Measurements from ENCODE around the gene KLRF2. TPM values are rescaled to one million over a fixed set of nuclear protein-coding genes. Genes with fewer than 3 reads are reported as not detected.

The KLRF2 gene
- polyA plus RNA-seq, 1 of the 3 experiments (the other 2 are of a cell fraction) = not detected

DNA sequence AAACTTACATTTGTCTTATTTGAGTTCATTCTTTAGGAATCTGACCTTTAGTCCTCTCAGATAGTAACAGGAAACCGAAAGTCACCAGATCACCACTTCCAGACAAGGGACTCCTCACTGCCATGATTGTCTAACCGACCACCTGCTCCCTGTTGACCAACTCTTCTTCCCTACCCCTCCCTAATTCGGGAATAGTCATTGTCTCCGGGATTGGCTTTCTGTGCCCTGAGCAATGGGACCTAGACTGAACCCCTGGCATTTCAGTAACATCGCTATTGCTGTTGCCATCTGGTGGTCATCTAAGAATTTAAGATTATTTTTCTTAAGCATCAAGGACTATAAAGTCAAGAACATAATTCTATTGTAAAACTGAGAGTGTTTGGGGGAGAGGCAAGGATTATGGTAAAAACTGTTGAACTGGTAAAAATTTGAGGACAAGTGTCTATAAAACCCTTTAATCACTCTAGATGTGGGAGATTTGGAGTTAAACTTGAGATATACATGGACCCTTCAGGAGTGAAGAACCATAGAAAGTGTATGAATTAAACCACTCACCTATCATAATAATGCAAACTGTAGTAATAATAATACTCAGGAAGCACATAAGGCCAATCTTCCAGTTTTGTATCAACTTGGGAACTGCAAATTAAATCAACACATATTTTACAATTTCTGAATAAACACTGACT is 44.6 kb downstream of the KLRF2 start:
- Histone ChIP-seq H3K4me1 (ENCODE audit: control insufficient read depth in 1 of 2, insufficient read depth in 2 of 2, low read depth in 1 of 2, low read length in 1 of 2) (no peaks in the 10 kb centered on the region; a peak in 1 of 4 replicates), H3K9me2 (no peaks in the 10 kb centered on the region), H3K79me2 (ENCODE audit: insufficient read depth) (no peaks in the 10 kb centered on the region), H3K36me3 (replicated peaks in 1 of 2; ENCODE audit: control insufficient read depth in 1 of 2, insufficient read depth in 2 of 2, low read length in 1 of 2) (no peaks in the 10 kb centered on the region), H3K4me2 (peak overlapping the region; percentile 61; the same call in 1 of the 2 replicates), H3K27me3 (ENCODE audit: insufficient read depth) (peaks cover 9% of the 10 kb centered on the region; the same call in 1 of the 2 replicates), H3K9me3 (no peaks in the 10 kb centered on the region), H2AFZ (ENCODE audit: low read depth) (0 out of 2 replicates have a peak overlapping the region, but pooled peaks have one; percentile 9), H3K4me3 (ENCODE audit: low read depth in 2 of 2, low read length in 1 of 2) (peak overlapping the region in 1 of 2 experiments; percentile 44; a peak in 2 of 4 replicates), H3F3A (replicated peaks; ENCODE audit: insufficient read depth) (no peaks in the 10 kb centered on the region), H4K20me1 (ENCODE audit: insufficient read depth) (no peaks in the 10 kb centered on the region), H3K9ac (no peak overlapping the region), H3K27ac (ENCODE audit: low read depth in 2 of 2, low read length in 1 of 2) (no peak overlapping the region)
- 4% methylated on average over 5 of the region's 5 CpGs for WGBS (ENCODE audit: low lambda C conversion rate)
- peak; percentile 7 for DNase-seq
- peak; percentile 28; the same call in 1 of the 2 replicates for TF ChIP-seq RAD21 (IDR thresholded peaks at IDR 0.05; ENCODE audit: low read length)
- peak; percentile 45; the same call in 1 of the 2 replicates for TF ChIP-seq SMC3 (IDR thresholded peaks at IDR 0.05; ENCODE audit: low read depth, low read length)
- TF ChIP-seq, protein P1, sequence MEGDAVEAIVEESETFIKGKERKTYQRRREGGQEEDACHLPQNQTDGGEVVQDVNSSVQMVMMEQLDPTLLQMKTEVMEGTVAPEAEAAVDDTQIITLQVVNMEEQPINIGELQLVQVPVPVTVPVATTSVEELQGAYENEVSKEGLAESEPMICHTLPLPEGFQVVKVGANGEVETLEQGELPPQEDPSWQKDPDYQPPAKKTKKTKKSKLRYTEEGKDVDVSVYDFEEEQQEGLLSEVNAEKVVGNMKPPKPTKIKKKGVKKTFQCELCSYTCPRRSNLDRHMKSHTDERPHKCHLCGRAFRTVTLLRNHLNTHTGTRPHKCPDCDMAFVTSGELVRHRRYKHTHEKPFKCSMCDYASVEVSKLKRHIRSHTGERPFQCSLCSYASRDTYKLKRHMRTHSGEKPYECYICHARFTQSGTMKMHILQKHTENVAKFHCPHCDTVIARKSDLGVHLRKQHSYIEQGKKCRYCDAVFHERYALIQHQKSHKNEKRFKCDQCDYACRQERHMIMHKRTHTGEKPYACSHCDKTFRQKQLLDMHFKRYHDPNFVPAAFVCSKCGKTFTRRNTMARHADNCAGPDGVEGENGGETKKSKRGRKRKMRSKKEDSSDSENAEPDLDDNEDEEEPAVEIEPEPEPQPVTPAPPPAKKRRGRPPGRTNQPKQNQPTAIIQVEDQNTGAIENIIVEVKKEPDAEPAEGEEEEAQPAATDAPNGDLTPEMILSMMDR (IDR thresholded peaks at IDR 0.05) = peak; percentile 64
- no peak for TF ChIP-seq FOXM1 (IDR thresholded peaks at IDR 0.05; ENCODE audit: low read depth)
- POLR2A ChIA-PET = no interaction called here
- CTCF ChIA-PET = interaction anchor here (0.8 to 1.5 kb wide), 4 partner anchors 175 to 195 kb away, joined by 3 to 6 read pairs (median 3); no protein-coding TSS in a partner anchor

DNA sequence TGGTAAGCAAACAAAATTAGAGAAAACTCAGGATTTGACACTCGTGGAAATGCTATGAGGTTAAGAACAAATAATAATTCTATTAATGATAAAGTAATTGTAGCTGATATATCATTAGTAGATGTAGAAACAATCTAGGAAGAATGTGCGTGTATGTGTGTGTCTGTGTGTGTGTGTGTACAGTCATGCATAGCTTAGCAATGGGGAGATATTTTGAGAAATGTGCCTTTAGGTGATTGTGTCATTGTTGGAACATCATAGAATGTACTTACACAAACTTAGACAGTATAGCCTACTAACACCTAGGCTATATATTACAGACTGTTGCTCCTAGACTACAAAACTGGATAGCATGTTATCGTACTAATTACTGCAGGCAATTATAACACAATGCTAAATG is 45.6 kb downstream of the KLRF2 start:
- Histone ChIP-seq H3K36me3 (replicated peaks in 1 of 2; ENCODE audit: control insufficient read depth in 1 of 2, insufficient read depth in 2 of 2, low read length in 1 of 2) (no peaks in the 10 kb centered on the region), H3K4me1 (ENCODE audit: control insufficient read depth in 1 of 2, insufficient read depth in 2 of 2, low read depth in 1 of 2, low read length in 1 of 2) (no peaks in the 10 kb centered on the region; a peak in 1 of 4 replicates), H3K9me3 (no peaks in the 10 kb centered on the region), H3F3A (replicated peaks; ENCODE audit: insufficient read depth) (no peaks in the 10 kb centered on the region), H4K20me1 (ENCODE audit: insufficient read depth) (no peaks in the 10 kb centered on the region), H2AFZ (ENCODE audit: low read depth) (no peak overlapping the region), H3K4me2 (no peak overlapping the region), H3K27ac (ENCODE audit: low read depth in 2 of 2, low read length in 1 of 2) (no peak overlapping the region), H3K79me2 (ENCODE audit: insufficient read depth) (no peaks in the 10 kb centered on the region), H3K4me3 (ENCODE audit: low read depth in 2 of 2, low read length in 1 of 2) (no peak overlapping the region), H3K9ac (no peak overlapping the region), H3K9me2 (no peaks in the 10 kb centered on the region), H3K27me3 (ENCODE audit: insufficient read depth) (peaks cover 9% of the 10 kb centered on the region; the same call in 1 of the 2 replicates)
- under 1% methylated on average over 3 of the region's 3 CpGs for whole genome bisulfite sequencing (ENCODE audit: low lambda C conversion rate)
- no peak for DNase-seq
- ChIA-PET CTCF (interaction anchor here (1.1 kb wide), 1 partner anchor 176 kb away, joined by 3 read pairs; no protein-coding TSS in a partner anchor), POLR2A (no interaction called here)
- TF ChIP-seq FOXM1 (IDR thresholded peaks at IDR 0.05; ENCODE audit: low read depth) (no peak), RFX5 (IDR thresholded peaks at IDR 0.05; ENCODE audit: low read length) (no peak), FOXJ3 (CRISPR knock-in tag; IDR thresholded peaks at IDR 0.05) (no peak), POLR2AphosphoS5 (IDR thresholded peaks at IDR 0.05; ENCODE audit: low read depth, low read length) (no peak), SMC3 (IDR thresholded peaks at IDR 0.05; ENCODE audit: low read depth, low read length) (no peak), TCF12 (IDR thresholded peaks at IDR 0.05) (no peak), RAD21 (IDR thresholded peaks at IDR 0.05; ENCODE audit: low read length) (no peak), RCOR1 (IDR thresholded peaks at IDR 0.05; ENCODE audit: low read length) (no peak), MEF2A (IDR thresholded peaks at IDR 0.05; ENCODE audit: borderline replicate concordance, low read depth) (no peak)
- TF ChIP-seq, protein P2, sequence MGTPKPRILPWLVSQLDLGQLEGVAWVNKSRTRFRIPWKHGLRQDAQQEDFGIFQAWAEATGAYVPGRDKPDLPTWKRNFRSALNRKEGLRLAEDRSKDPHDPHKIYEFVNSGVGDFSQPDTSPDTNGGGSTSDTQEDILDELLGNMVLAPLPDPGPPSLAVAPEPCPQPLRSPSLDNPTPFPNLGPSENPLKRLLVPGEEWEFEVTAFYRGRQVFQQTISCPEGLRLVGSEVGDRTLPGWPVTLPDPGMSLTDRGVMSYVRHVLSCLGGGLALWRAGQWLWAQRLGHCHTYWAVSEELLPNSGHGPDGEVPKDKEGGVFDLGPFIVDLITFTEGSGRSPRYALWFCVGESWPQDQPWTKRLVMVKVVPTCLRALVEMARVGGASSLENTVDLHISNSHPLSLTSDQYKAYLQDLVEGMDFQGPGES (IDR thresholded peaks at IDR 0.05; ENCODE audit: low read depth, low read length) = no peak
- TF ChIP-seq, protein P3, sequence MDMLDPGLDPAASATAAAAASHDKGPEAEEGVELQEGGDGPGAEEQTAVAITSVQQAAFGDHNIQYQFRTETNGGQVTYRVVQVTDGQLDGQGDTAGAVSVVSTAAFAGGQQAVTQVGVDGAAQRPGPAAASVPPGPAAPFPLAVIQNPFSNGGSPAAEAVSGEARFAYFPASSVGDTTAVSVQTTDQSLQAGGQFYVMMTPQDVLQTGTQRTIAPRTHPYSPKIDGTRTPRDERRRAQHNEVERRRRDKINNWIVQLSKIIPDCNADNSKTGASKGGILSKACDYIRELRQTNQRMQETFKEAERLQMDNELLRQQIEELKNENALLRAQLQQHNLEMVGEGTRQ (IDR thresholded peaks at IDR 0.05; ENCODE audit: borderline replicate concordance, low read depth, low read length) = no peak

All from SK-N-SH (cell line).